Measurements from ENCODE around the gene TIMP3.

TIMP3 gene

DNA sequence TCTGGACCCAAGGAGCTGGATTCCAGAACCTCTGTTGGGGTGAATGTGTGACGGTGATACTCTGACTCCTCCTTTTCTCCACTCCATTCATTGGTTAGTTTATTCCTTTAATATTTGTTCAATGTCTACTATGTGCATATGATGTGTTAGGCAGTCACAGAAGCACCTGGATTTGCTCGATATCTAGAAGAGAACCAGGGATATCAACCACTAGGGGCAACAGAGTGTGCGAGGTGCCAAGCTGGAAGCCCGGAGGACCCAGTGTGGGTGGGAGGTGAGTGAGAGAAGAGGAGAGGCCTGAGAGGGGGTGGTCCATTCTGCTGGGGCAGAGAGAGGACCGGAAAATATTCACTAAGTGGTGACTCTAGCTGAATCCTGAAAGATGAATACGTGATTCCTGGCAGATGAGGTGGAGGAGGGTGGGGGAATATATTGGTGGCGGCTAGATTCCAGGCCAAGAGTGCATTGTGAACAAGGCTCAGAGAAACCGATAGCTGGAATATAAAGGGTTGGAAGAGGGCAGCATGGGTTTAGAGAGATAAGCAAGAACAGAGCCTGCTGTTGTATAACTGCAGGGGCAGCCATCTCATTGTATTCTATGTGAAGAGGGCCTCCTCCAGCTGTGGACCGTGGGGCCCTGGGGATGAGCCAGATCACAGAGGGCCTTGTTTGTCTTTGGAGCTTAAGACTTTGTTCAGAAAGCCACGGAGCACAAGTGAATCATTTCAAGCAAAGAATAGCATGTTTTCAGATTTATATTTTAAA is 6.9 kb upstream of the TIMP3 start:
- Histone ChIP-seq H3K4me1 (ENCODE audit: low read length) (no peaks in the 10 kb centered on the region), H2AFZ (ENCODE audit: low read length) (no peak overlapping the region), H4K20me1 (ENCODE audit: insufficient read depth, low read length) (no peaks in the 10 kb centered on the region), H3K27me3 (replicated peaks; ENCODE audit: insufficient read depth, low read length) (no peaks in the 10 kb centered on the region), H3K79me2 (ENCODE audit: low read length) (no peaks in the 10 kb centered on the region), H3F3A (ENCODE audit: insufficient read depth, low read length) (no peaks in the 10 kb centered on the region), H3K9ac (ENCODE audit: low read length) (no peak overlapping the region), H3K9me3 (replicated peaks; ENCODE audit: insufficient read depth, low read length) (no peaks in the 10 kb centered on the region), H3K36me3 (replicated peaks; ENCODE audit: insufficient read depth, low read length) (no peaks in the 10 kb centered on the region), H3K27ac (ENCODE audit: low read length) (no peak overlapping the region), H3K4me3 (ENCODE audit: low read length) (no peak overlapping the region), H3K4me2 (ENCODE audit: low read depth, low read length) (no peak overlapping the region), H3K9me2 (replicated peaks; ENCODE audit: insufficient read depth, low read length) (no peaks in the 10 kb centered on the region)
- TF ChIP-seq CTCF (IDR thresholded peaks at IDR 0.05; ENCODE audit: low read length), result 0 out of 2 replicates have a peak, but pooled peaks have one; percentile 10
- no peak for TF ChIP-seq EZH2phosphoT487 (IDR thresholded peaks at IDR 0.05; ENCODE audit: low read length)
- DNase-seq, result no peak

DNA sequence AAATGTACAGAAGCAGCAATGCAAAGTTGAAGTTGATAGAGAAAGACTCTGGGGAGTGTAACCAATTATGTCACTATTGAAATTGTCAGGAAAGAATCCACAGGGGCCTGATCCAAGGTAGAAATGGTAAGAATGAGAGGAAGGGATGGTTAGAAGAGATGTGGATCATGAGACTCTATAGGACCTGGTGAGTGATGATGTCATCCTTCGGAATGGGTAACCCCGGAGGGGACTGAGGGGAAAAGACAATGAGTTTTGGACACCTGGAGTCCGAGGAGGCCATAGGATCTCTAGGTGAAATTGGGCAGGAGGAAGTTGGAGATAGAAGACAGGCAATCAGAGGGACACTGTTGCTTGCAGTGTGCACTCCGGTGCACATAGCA is 6.3 kb upstream of the TIMP3 start:
- no peaks in the 10 kb centered on the region for H3K27me3 ChIP-seq (replicated peaks; ENCODE audit: insufficient read depth, low read length)
- H3K9me3 ChIP-seq (replicated peaks; ENCODE audit: insufficient read depth, low read length), result no peaks in the 10 kb centered on the region
- H3K27ac ChIP-seq (ENCODE audit: low read length), result no peak overlapping the region
- H3K79me2 ChIP-seq (ENCODE audit: low read length), result no peaks in the 10 kb centered on the region
- no peaks in the 10 kb centered on the region for H3K36me3 ChIP-seq (replicated peaks; ENCODE audit: insufficient read depth, low read length)
- DNase-seq, result no peak
- H2AFZ ChIP-seq (ENCODE audit: low read length), result no peak overlapping the region
- H4K20me1 ChIP-seq (ENCODE audit: insufficient read depth, low read length), result no peaks in the 10 kb centered on the region
- H3F3A ChIP-seq (ENCODE audit: insufficient read depth, low read length), result no peaks in the 10 kb centered on the region
- H3K9ac ChIP-seq (ENCODE audit: low read length), result no peak overlapping the region
- H3K9me2 ChIP-seq (replicated peaks; ENCODE audit: insufficient read depth, low read length), result no peaks in the 10 kb centered on the region
- no peaks in the 10 kb centered on the region for H3K4me1 ChIP-seq (ENCODE audit: low read length)
- no peak overlapping the region for H3K4me3 ChIP-seq (ENCODE audit: low read length)
- no peak for TF ChIP-seq EZH2phosphoT487 (IDR thresholded peaks at IDR 0.05; ENCODE audit: low read length)
- TF ChIP-seq CTCF (IDR thresholded peaks at IDR 0.05; ENCODE audit: low read length), result no peak
- no peak for TF ChIP-seq EZH2 (optimal IDR thresholded peaks at IDR 0.05; ENCODE audit: low read depth, low read length)
- H3K4me2 ChIP-seq (ENCODE audit: low read depth, low read length), result no peak overlapping the region

- H3K4me2 ChIP-seq (ENCODE audit: low read depth, low read length), result peak overlapping the region; percentile 41; the same call in 1 of the 2 replicates
- H4K20me1 ChIP-seq (ENCODE audit: insufficient read depth, low read length), result no peaks in the 10 kb centered on the region
- no peaks in the 10 kb centered on the region for H3F3A ChIP-seq (ENCODE audit: insufficient read depth, low read length)
- DNase-seq, result peak; percentile 57
- no peak for TF ChIP-seq EZH2 (optimal IDR thresholded peaks at IDR 0.05; ENCODE audit: low read depth, low read length)
- no peak for TF ChIP-seq EZH2phosphoT487 (IDR thresholded peaks at IDR 0.05; ENCODE audit: low read length)
- peak; percentile 93 for TF ChIP-seq CTCF (IDR thresholded peaks at IDR 0.05; ENCODE audit: low read length)
- H3K4me1 ChIP-seq (ENCODE audit: low read length), result no peaks in the 10 kb centered on the region
- H3K9me3 ChIP-seq (replicated peaks; ENCODE audit: insufficient read depth, low read length), result no peaks in the 10 kb centered on the region
- H3K9ac ChIP-seq (ENCODE audit: low read length), result no peak overlapping the region
- H2AFZ ChIP-seq (ENCODE audit: low read length), result peak overlapping the region; percentile 54
- no peaks in the 10 kb centered on the region for H3K36me3 ChIP-seq (replicated peaks; ENCODE audit: insufficient read depth, low read length)
- H3K27ac ChIP-seq (ENCODE audit: low read length), result no peak overlapping the region
- peaks cover 10% of the 10 kb centered on the region; the same call in 1 of the 2 replicates for H3K27me3 ChIP-seq (replicated peaks; ENCODE audit: insufficient read depth, low read length)
- H3K79me2 ChIP-seq (ENCODE audit: low read length), result no peaks in the 10 kb centered on the region
- H3K9me2 ChIP-seq (replicated peaks; ENCODE audit: insufficient read depth, low read length), result no peaks in the 10 kb centered on the region
- no peak overlapping the region for H3K4me3 ChIP-seq (ENCODE audit: low read length)
Measured at GRCh38 chr22:32796865-32797573, 4.5 kb upstream of the TIMP3 start.

Data from MM.1S (cell line).